TTC549 (cell line): ENCODE measurements around the gene URAD.

Source experiments
- FAIRE-seq: peaks from 2 replicates; lab custom pipeline; 2012; peaks lifted over from hg19 to GRCh38; lab: Jason Lieb, UNC

Gene URAD

GRCh38 chr13:27955014-27955591, 33.4 kb downstream of the URAD start:
- no peak for FAIRE-seq

- no peak for FAIRE-seq
Observed at GRCh38 chr13:27954406-27954851, 34.1 kb downstream of the URAD start.

- no peak for FAIRE-seq
Observed at GRCh38 chr13:27953676-27954405, 34.7 kb downstream of the URAD start.

- no peak for FAIRE-seq
Observed at GRCh38 chr13:27952876-27953675, 35.4 kb downstream of the URAD start.

- FAIRE-seq, result no peak
Observed at GRCh38 chr13:27942972-27943371, 45.5 kb downstream of the URAD start.

- no peak for FAIRE-seq
Observed at GRCh38 chr13:27933580-27934328, 54.7 kb downstream of the URAD start.

GRCh38 chr13:27933118-27933517, 55.4 kb downstream of the URAD start:
- no peak for FAIRE-seq

GRCh38 chr13:27929868-27930267, 58.6 kb downstream of the URAD start:
- no peak for FAIRE-seq

- no peak for FAIRE-seq
Observed at GRCh38 chr13:27928805-27929753, 59.4 kb downstream of the URAD start.

- no peak for FAIRE-seq
Observed at GRCh38 chr13:27928353-27928804, 60.1 kb downstream of the URAD start.
